ENCODE measurements around the gene HOXC10. TPM values are rescaled to one million over a fixed set of nuclear protein-coding genes. Genes with fewer than 3 reads are reported as not detected.
A peak's percentile ranks its signal among the peaks of the same experiment; 100 is the strongest.

The HOXC10 gene
- total RNA-seq, 1 donor from 2014 or later: 1.8 TPM

DNA sequence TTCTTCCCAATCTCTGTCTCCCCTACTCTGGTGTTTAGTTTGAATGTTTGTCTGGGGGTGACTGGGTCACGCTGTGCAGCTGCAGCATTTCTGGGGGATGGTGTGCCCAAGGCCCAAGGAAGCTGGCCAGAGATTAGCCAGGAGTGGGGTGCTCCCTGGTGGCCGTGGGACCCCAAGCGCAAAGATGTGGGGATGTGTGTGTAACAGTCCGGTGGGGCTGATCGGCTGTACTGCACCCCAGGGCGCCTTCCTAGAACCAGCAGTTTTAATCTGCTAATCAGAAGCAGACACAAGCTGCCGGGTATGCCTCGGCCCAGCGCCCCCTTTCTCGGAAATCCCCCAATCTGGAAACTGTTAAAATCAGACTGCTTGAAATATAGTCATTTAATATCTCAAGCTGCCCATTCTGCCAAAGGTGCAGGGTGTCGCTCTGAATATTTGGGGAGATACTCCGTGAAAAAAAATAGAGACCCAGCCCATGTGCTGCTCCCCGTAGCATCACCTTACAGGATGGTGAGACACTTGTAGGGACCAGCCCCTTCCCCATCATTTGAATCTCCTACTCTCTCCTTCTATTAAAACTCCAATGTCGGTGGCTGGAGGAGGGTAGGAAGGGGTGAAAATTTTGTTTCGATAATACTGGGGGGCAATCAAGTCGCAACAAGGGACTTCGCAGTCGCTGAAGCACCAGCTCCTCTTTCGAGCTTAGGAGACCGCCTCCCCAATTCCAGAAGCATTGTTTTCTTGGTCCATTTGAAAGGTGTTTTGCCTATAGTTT, 19.3 kb downstream of the HOXC10 start:
- H3K9me3 Mint-ChIP-seq: no peaks in the 10 kb centered on the region
- no peak for DNase-seq (ENCODE audit: low read depth, low spot score)
- H3K27ac Mint-ChIP-seq (ENCODE audit: unreplicated experiment): no peak overlapping the region
- peak overlapping the region; percentile 79 for H3K4me3 Mint-ChIP-seq
- H3K4me1 Mint-ChIP-seq: peaks cover 21% of the 10 kb centered on the region
- TF ChIP-seq, protein P1, sequence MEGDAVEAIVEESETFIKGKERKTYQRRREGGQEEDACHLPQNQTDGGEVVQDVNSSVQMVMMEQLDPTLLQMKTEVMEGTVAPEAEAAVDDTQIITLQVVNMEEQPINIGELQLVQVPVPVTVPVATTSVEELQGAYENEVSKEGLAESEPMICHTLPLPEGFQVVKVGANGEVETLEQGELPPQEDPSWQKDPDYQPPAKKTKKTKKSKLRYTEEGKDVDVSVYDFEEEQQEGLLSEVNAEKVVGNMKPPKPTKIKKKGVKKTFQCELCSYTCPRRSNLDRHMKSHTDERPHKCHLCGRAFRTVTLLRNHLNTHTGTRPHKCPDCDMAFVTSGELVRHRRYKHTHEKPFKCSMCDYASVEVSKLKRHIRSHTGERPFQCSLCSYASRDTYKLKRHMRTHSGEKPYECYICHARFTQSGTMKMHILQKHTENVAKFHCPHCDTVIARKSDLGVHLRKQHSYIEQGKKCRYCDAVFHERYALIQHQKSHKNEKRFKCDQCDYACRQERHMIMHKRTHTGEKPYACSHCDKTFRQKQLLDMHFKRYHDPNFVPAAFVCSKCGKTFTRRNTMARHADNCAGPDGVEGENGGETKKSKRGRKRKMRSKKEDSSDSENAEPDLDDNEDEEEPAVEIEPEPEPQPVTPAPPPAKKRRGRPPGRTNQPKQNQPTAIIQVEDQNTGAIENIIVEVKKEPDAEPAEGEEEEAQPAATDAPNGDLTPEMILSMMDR (conservative IDR thresholded peaks at IDR 0.05): no peak
- H3K36me3 Mint-ChIP-seq (ENCODE audit: low read depth): peaks cover 3% of the 10 kb centered on the region
- peaks cover 99% of the 10 kb centered on the region for H3K27me3 Mint-ChIP-seq (ENCODE audit: low read depth)

- TF ChIP-seq, protein P1 (conservative IDR thresholded peaks at IDR 0.05): no peak
- peaks cover 3% of the 10 kb centered on the region for H3K36me3 Mint-ChIP-seq (ENCODE audit: low read depth)
- H3K9me3 Mint-ChIP-seq: no peaks in the 10 kb centered on the region
- H3K27ac Mint-ChIP-seq (ENCODE audit: unreplicated experiment): peak overlapping the region; percentile 59
- H3K4me1 Mint-ChIP-seq: peaks cover 21% of the 10 kb centered on the region
- H3K4me3 Mint-ChIP-seq: peak overlapping the region; percentile 76
- peaks cover 99% of the 10 kb centered on the region for H3K27me3 Mint-ChIP-seq (ENCODE audit: low read depth)
- no peak for DNase-seq (ENCODE audit: low read depth, low spot score)
Measured at GRCh38 chr12:54004841-54005530, 20.0 kb downstream of the HOXC10 start.

DNA sequence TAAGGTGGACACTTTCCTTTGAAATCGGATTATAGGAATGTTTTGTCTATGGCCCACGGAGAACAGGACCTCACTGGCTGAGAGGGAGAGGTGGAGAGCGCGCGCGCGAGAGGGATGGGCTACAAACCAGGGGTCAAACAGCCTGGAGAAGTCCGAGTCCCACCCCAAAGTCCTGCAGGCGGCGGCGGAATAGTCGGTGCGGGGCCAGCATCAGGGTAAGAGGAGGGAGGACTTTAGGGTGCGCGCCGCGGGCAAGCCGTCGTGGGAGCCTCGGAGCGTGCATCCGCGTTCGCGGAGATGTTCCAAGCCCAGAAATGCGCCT, 20.5 kb downstream of the HOXC10 start:
- H3K4me1 Mint-ChIP-seq: peaks cover 21% of the 10 kb centered on the region
- peak overlapping the region; percentile 76 for H3K4me3 Mint-ChIP-seq
- H3K27me3 Mint-ChIP-seq (ENCODE audit: low read depth): peaks cover 99% of the 10 kb centered on the region
- TF ChIP-seq, protein P1 (conservative IDR thresholded peaks at IDR 0.05): no peak
- no peaks in the 10 kb centered on the region for H3K9me3 Mint-ChIP-seq
- H3K36me3 Mint-ChIP-seq (ENCODE audit: low read depth): peaks cover 3% of the 10 kb centered on the region
- no peak overlapping the region for H3K27ac Mint-ChIP-seq (ENCODE audit: unreplicated experiment)
- no peak for DNase-seq (ENCODE audit: low read depth, low spot score)

DNA sequence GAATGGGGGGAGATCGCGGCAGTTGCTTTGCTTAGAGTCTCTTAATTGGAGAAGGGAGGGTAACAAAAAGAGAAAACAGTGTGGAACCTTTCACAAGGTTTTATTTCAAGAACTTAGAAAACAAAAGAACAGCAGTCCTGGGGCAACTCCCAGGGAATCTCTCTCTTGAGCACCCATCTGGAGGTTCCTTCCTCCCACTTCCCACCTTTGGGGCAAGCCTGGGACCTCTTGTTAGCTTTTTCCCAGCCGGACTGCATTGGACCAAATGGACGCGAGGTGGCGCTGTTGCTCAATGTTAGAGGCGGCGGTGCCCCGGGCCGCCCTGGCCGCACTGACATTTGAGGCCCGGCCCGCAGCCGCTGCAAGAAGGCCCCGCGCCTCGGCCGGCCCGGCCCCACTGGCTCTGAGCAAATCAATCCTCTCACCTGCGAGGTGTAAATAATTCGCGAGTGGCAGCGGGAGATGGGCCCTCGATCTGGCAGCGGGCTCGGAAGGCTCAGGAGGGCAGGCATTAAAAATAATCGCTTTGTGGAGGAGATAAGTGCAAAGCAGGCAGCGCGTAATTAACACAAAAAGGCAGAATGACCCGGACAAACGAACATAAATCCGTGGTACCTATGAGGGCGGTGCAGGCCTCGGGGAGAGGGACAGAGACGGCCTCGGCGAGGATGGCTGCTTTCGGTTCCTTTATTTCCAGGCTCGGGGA, 21.1 kb downstream of the HOXC10 start:
- peaks cover 99% of the 10 kb centered on the region for H3K27me3 Mint-ChIP-seq (ENCODE audit: low read depth)
- peaks cover 3% of the 10 kb centered on the region for H3K36me3 Mint-ChIP-seq (ENCODE audit: low read depth)
- TF ChIP-seq, protein P1 (conservative IDR thresholded peaks at IDR 0.05): peak; percentile 98
- H3K4me1 Mint-ChIP-seq: peaks cover 21% of the 10 kb centered on the region
- H3K27ac Mint-ChIP-seq (ENCODE audit: unreplicated experiment): no peak overlapping the region
- H3K4me3 Mint-ChIP-seq: peak overlapping the region; percentile 76
- H3K9me3 Mint-ChIP-seq: no peaks in the 10 kb centered on the region
- DNase-seq (ENCODE audit: low read depth, low spot score): peak; percentile 95

- peak overlapping the region; percentile 76 for H3K4me3 Mint-ChIP-seq
- DNase-seq (ENCODE audit: low read depth, low spot score): no peak
- peaks cover 99% of the 10 kb centered on the region for H3K27me3 Mint-ChIP-seq (ENCODE audit: low read depth)
- TF ChIP-seq, protein P1 (conservative IDR thresholded peaks at IDR 0.05): no peak
- peaks cover 3% of the 10 kb centered on the region for H3K36me3 Mint-ChIP-seq (ENCODE audit: low read depth)
- no peak overlapping the region for H3K27ac Mint-ChIP-seq (ENCODE audit: unreplicated experiment)
- H3K9me3 Mint-ChIP-seq: no peaks in the 10 kb centered on the region
- peaks cover 21% of the 10 kb centered on the region for H3K4me1 Mint-ChIP-seq
Measured at GRCh38 chr12:54006559-54007220, 21.7 kb downstream of the HOXC10 start.

Measured in neural crest cell (in vitro differentiated cells).